H54 (cell line): ENCODE data around the gene CELSR1.

ENCODE experiments used
- DNase-seq: peaks from one replicate; pipeline ENCODE4 v3.0.0; 2011; ENCODE audit warnings: low spot score, mixed read lengths; ENCODE audit not compliant: insufficient read length
- FAIRE-seq: peaks from 3 replicates; lab custom pipeline; 2011; peaks lifted over from hg19 to GRCh38; lab: Jason Lieb, UNC
- POLR2A ChIP-seq: IDR thresholded peaks from 2 replicates; pipeline ENCODE4 v1.6.1; 2011; ENCODE audit warnings: low read depth, mild to moderate bottlenecking, low read length

The CELSR1 gene

DNA sequence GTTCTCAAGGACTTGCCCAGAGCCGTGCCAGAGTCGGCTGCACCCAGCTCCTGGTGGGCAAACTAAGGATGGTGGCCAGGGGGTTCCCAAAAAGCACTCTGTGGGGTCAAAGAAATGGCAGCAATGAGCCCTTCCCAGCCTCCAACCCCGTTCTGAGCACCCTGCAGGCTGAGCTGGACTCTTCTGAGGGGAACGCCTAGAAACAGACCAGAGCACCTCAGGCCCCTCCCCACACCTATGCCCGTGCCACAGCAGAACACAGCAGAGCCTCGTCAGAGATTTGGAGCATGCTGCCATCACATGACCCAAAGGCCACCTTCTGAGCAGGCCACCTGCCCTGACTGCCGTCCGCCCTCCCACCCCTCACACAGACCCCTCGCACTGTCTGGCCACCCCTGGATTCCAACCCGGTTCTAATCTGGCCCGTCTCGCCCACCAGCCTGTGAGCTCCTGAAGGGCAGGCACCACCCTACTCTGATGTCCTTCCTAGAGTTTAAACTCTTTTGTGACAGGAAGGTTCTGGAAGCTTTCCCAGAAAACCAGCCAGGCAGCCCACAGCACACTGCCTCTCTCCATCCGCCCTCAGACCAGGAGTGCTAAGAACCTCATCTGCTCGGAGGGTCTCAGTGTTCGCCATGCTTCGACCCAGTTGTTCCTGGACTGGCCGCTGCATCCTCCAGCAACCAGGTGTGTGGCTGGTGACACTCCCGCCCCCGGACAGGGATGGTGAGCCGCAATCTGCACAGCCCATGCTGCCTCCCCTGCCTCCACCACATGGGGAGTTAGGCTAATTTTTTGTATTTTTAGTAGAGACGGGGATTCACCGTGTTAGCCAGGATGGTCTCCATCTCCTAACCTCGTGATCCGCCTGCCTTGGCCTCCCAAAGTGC lies 97.6 kb downstream of the CELSR1 start:
- DNase-seq (no peak), FAIRE-seq (no peak)
- TF ChIP-seq POLR2A, result no peak

GRCh38 chr22:46439111-46439510 lies 98.3 kb downstream of the CELSR1 start:
- no peak for FAIRE-seq
- DNase-seq, result no peak
- TF ChIP-seq POLR2A, result no peak

- no peak for FAIRE-seq
- no peak for TF ChIP-seq POLR2A
- DNase-seq, result no peak
These were observed 99.6 kb downstream of the CELSR1 start for GRCh38 chr22:46437671-46438440.

DNA sequence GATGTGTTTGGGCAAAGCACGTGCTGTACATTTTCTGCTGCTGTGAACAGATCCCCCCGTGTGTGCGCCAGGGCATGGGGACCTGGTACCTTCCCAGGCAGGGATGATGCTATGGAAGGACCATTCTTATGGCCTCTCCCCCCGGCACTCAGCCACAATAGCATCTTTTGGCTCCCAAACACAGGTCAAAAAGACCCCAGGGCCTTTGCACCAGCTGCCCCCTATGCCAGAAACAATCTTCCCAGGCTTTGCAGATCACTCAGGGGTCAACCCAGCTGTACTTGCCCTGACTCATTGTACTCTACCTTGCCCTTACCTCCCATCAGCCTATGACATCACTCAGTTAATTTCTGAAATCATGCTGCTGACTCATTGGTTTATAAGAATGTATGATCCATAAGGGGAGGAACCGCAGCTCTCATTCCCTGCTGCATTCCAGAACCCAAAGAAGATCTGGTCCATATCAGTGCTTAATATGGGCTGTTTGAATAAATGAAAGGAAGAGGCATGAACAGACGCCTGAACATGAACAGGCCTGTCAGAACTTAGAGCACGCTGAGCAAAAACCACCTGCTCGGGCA lies 100.7 kb downstream of the CELSR1 start:
- TF ChIP-seq POLR2A, result no peak
- DNase-seq, result peak; percentile 19
- FAIRE-seq, result no peak

DNA sequence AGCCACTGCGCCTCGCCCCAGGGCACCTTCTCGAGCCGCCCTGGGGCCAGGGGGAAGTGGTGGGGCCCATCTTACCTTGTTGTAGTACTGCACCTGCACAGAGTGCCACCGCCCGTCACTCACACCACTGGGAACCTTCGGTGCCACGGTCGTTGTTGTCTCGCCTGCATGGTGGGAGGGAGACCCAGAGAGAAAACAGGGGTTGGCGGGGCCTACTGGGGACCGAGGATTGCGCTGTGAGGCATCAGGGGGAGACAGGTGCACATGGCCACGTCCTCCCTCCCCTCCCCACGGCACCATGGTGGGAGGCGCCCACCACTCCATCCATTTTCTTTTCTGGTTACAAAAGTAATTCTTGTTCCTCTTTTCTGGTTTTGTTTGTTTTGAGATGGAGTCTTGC lies 104.1 kb downstream of the CELSR1 start:
- TF ChIP-seq POLR2A, result no peak
- DNase-seq (no peak), FAIRE-seq (no peak)

DNA sequence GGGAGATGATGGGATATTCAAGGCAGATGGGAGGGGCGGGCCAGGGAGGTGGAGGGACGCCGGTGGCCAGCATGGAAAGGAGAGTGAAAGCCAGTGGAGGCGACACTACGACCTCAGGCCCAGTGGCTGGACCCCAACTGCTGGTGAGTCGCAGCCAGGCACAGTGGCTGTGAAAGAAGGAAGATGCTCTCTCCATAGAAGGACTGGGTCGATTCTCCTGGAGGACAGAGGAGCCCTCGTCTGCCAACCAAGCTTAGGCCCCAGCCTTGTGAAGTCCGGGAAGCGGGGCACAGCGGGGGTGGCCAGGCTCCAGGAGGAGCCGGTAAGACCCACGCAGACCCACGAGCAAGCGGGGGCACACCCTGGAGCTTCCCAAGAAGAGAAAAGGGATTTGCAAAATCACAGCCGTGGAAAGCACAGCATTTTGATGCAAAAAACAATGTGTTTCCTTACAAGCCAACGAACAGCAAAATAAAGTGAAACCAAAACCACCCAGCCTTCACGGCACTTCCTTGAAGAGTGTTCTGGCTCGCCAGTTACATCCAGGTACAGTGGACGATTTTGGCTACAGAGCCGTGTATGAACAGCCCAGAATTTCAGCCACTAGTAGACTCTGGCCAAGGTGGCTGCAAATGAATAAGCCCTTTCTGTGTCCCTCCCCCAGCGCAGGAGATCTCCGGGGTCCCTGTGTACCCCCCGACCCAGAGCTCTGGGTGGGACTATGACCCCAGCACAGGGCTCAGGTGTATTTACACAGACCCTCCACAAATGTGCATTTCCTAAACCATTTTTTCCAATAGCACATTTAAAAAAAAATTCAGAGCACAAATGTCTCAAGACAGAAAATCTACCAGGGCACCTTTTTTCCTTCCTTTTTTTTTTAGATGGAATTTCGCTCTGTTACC lies 105.0 kb downstream of the CELSR1 start:
- FAIRE-seq (no peak), DNase-seq (no peak)
- no peak for TF ChIP-seq POLR2A

GRCh38 chr22:46430961-46431838 lies 106.2 kb downstream of the CELSR1 start:
- TF ChIP-seq POLR2A, result no peak
- no peak for FAIRE-seq
- no peak for DNase-seq

GRCh38 chr22:46429325-46429853 lies 108.0 kb downstream of the CELSR1 start:
- FAIRE-seq (no peak), DNase-seq (no peak)
- TF ChIP-seq POLR2A, result no peak

GRCh38 chr22:46428602-46429324 lies 108.7 kb downstream of the CELSR1 start:
- FAIRE-seq (no peak), DNase-seq (no peak)
- TF ChIP-seq POLR2A, result no peak

- no peak for DNase-seq
- no peak for FAIRE-seq
- TF ChIP-seq POLR2A, result no peak
These were observed 109.2 kb downstream of the CELSR1 start for GRCh38 chr22:46428171-46428570.

- DNase-seq (no peak), FAIRE-seq (no peak)
- no peak for TF ChIP-seq POLR2A
These were observed 112.4 kb downstream of the CELSR1 start for GRCh38 chr22:46425016-46425415.
